RWPE1 (cell line): ENCODE data around the gene KCNK15.
"Not testable (repeated sequence)": the region's sequence is repeated elsewhere in the genome, so short reads cannot be mapped to it uniquely, and the experiment has no call there.

Experiments
- CTCF ChIA-PET: fragments of 350-600 bp; sonication (Branson Sonifier 250); formaldehyde crosslinking; extraction: SDS; loops from one replicate; lab custom pipeline; 2021; lab: Yijun Ruan, JAX
- POLR2A ChIA-PET: fragments of 400-600 bp; formaldehyde crosslinking; extraction: SDS; loops from one replicate; lab custom pipeline; 2020; ENCODE audit warnings: antibody characterized with exemption; ENCODE audit not compliant: low non-redundant PET; lab: Yijun Ruan, JAX
- DNase-seq: peaks from one replicate; pipeline ENCODE4 v3.0.0; 2012; ENCODE audit warnings: low spot score
- H3K27ac ChIP-seq: fragments of 450-650 bp; 2 replicates; pipeline ENCODE4 v1.5.1; 2017
- CTCF ChIP-seq: fragments of 450-650 bp; conservative IDR thresholded peaks from 2 replicates; pipeline ENCODE4 v1.5.1; 2017; ENCODE audit warnings: low read depth, mild to moderate bottlenecking

KCNK15 gene

GRCh38 chr20:44758247-44759101 lies 12.8 kb downstream of the KCNK15 start:
- ChIA-PET POLR2A (no interaction called here), CTCF (interaction anchor here (0.6 to 2.2 kb wide), 4 partner anchors 10 to 308 kb away, joined by 3 to 15 read pairs (median 4); no protein-coding TSS in a partner anchor)
- no peak overlapping the region for H3K27ac ChIP-seq
- no peak for TF ChIP-seq CTCF
- DNase-seq = no peak

- CTCF ChIA-PET = interaction anchor here (0.6 to 1.3 kb wide), 3 partner anchors 9 to 95 kb away, joined by 3 to 5 read pairs (median 4); no protein-coding TSS in a partner anchor
- TF ChIP-seq CTCF = no peak
- POLR2A ChIA-PET = no interaction called here
- no peak overlapping the region for H3K27ac ChIP-seq
- no peak for DNase-seq
These were observed 13.9 kb downstream of the KCNK15 start for GRCh38 chr20:44759595-44759994.

- CTCF ChIA-PET = interaction anchor here (0.6 to 1.5 kb wide), 4 partner anchors 8 to 127 kb away, joined by 3 to 5 read pairs (median 3); no protein-coding TSS in a partner anchor
- TF ChIP-seq CTCF = no peak
- POLR2A ChIA-PET = no interaction called here
These were observed 15.8 kb downstream of the KCNK15 start for GRCh38 chr20:44761423-44761822.

GRCh38 chr20:44762466-44763140 lies 16.9 kb downstream of the KCNK15 start:
- ChIA-PET CTCF (interaction anchor here (0.6 to 1.8 kb wide), 3 partner anchors 12 to 98 kb away, joined by 3 to 5 read pairs (median 3); no protein-coding TSS in a partner anchor), POLR2A (no interaction called here)
- DNase-seq = no peak
- H3K27ac ChIP-seq = no peak overlapping the region
- no peak for TF ChIP-seq CTCF

More at GRCh38 chr20:44761423-44761822, 15.8 kb downstream of the KCNK15 start:
- no peak for DNase-seq
- H3K27ac ChIP-seq = no peak overlapping the region

GRCh38 chr20:44763798-44764197 lies 18.1 kb downstream of the KCNK15 start:
- DNase-seq, POLR2A ChIA-PET, H3K27ac ChIP-seq: not testable (repeated sequence)
- CTCF ChIA-PET = interaction anchor here (1.8 kb wide), 1 partner anchor 16 kb away, joined by 5 read pairs; no protein-coding TSS in a partner anchor

GRCh38 chr20:44765091-44765490 lies 19.4 kb downstream of the KCNK15 start:
- CTCF ChIA-PET = no interaction called here
- H3K27ac ChIP-seq = no peak overlapping the region
- no peak for TF ChIP-seq CTCF
- POLR2A ChIA-PET = no interaction called here
- DNase-seq = no peak
